ENCODE data around the gene VPS35L. TPM values are rescaled to one million over a fixed set of nuclear protein-coding genes. Genes with fewer than 3 reads are reported as not detected.

Gene VPS35L
- total RNA-seq, 1 experiment from 2014 or later: 11.7 TPM

DNA sequence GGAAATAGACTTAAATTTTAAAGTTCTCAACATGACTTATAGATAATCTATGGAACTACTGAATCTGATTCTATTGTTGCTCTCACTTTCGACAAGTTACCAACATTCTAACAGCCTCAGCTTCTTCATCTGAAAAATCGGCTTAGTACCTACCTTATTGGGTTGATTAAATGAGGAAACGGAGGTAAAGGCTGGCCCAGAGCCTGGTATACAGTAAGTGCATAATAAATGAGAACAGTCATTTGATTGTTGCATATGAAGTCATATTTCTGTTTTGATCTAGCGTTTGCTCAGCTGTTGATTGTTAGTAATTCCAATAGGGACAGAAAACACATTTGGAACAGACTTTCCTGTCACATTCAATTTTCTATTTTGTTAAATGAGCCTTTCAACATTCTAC lies 4.6 kb downstream of the VPS35L start:
- Histone ChIP-seq H3K9me3 (ENCODE audit: insufficient read depth, low read depth) (peaks cover 6% of the 10 kb centered on the region; the same call in 1 of the 2 replicates), H3K79me2 (ENCODE audit: low read depth) (no peaks in the 10 kb centered on the region), H3K9me2 (ENCODE audit: insufficient read depth) (no peaks in the 10 kb centered on the region), H3K27me3 (ENCODE audit: insufficient read depth, low read depth) (no peaks in the 10 kb centered on the region), H4K20me1 (ENCODE audit: insufficient read depth) (no peaks in the 10 kb centered on the region), H3K4me3 (no peak overlapping the region), H2AFZ (no peak overlapping the region), H3K36me3 (ENCODE audit: low read depth) (no peaks in the 10 kb centered on the region), H3K4me1 (replicated peaks; ENCODE audit: insufficient read depth) (no peaks in the 10 kb centered on the region; the same call in 1 of the 2 replicates), H3K27ac (no peak overlapping the region), H3K4me2 (no peak overlapping the region), H3F3A (ENCODE audit: insufficient read depth, low read depth) (peaks cover 7% of the 10 kb centered on the region; the same call in 1 of the 2 replicates)
- intact Hi-C loops (cut with micrococcal nuclease; ENCODE audit: unreplicated experiment): no loop called here
- CTCF ChIA-PET: interaction anchor here (0.6 to 0.7 kb wide), 2 partner anchors 24 to 310 kb away, joined by 3 read pairs; no protein-coding TSS in a partner anchor
- POLR2A ChIA-PET (ENCODE audit: unreplicated experiment): no interaction called here
- TF ChIP-seq, protein P1, sequence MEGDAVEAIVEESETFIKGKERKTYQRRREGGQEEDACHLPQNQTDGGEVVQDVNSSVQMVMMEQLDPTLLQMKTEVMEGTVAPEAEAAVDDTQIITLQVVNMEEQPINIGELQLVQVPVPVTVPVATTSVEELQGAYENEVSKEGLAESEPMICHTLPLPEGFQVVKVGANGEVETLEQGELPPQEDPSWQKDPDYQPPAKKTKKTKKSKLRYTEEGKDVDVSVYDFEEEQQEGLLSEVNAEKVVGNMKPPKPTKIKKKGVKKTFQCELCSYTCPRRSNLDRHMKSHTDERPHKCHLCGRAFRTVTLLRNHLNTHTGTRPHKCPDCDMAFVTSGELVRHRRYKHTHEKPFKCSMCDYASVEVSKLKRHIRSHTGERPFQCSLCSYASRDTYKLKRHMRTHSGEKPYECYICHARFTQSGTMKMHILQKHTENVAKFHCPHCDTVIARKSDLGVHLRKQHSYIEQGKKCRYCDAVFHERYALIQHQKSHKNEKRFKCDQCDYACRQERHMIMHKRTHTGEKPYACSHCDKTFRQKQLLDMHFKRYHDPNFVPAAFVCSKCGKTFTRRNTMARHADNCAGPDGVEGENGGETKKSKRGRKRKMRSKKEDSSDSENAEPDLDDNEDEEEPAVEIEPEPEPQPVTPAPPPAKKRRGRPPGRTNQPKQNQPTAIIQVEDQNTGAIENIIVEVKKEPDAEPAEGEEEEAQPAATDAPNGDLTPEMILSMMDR (conservative IDR thresholded peaks at IDR 0.05): no peak
- TF ChIP-seq EZH2 (IDR thresholded peaks at IDR 0.05; ENCODE audit: low read depth): no peak
- DNase-seq: no peak
- no TSS peak for BruUV-seq (replicated peaks)

DNA sequence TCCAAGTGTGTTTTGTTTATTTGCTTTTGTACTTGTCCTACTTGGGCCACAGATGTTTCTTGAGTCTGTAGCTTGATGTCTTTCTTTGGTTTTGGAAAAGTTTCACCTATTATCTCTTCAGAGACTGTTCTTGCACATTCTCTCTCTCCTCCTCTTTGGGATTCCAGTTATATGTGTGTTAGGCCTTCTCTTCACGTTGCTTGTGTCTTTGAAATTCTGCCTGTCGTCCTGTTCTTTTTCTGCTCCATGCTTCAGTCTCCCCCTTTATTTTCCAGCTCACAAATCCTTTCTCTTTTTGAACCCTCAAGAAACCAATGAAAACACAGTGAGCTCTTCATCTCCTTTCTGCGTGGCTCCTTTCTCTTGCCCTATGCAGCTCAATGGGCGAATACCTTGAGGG lies 7.9 kb downstream of the VPS35L start:
- Histone ChIP-seq H2AFZ (no peak overlapping the region), H3K79me2 (ENCODE audit: low read depth) (no peaks in the 10 kb centered on the region), H3K27me3 (ENCODE audit: insufficient read depth, low read depth) (no peaks in the 10 kb centered on the region), H3K4me1 (replicated peaks; ENCODE audit: insufficient read depth) (no peaks in the 10 kb centered on the region), H3K36me3 (ENCODE audit: low read depth) (no peaks in the 10 kb centered on the region), H3K27ac (no peak overlapping the region), H4K20me1 (ENCODE audit: insufficient read depth) (no peaks in the 10 kb centered on the region), H3K9me2 (ENCODE audit: insufficient read depth) (no peaks in the 10 kb centered on the region), H3K9me3 (ENCODE audit: insufficient read depth, low read depth) (peaks cover 6% of the 10 kb centered on the region; the same call in 1 of the 2 replicates), H3K4me3 (no peak overlapping the region), H3K4me2 (no peak overlapping the region), H3F3A (ENCODE audit: insufficient read depth, low read depth) (no peaks in the 10 kb centered on the region)
- ChIA-PET POLR2A (ENCODE audit: unreplicated experiment) (no interaction called here), CTCF (interaction anchor here (0.6 kb wide), 1 partner anchor 342 kb away, joined by 4 read pairs; no protein-coding TSS in a partner anchor)
- no TSS peak for BruUV-seq (replicated peaks)
- intact Hi-C loops (cut with micrococcal nuclease; ENCODE audit: unreplicated experiment): no loop called here
- TF ChIP-seq, protein P1 (conservative IDR thresholded peaks at IDR 0.05): no peak
- TF ChIP-seq EZH2 (IDR thresholded peaks at IDR 0.05; ENCODE audit: low read depth): no peak
- no peak for DNase-seq

- no peaks in the 10 kb centered on the region for H3K36me3 ChIP-seq (ENCODE audit: low read depth)
- BruUV-seq (replicated peaks): no TSS peak
- ChIA-PET POLR2A (ENCODE audit: unreplicated experiment) (no interaction called here), CTCF (no interaction called here)
- TF ChIP-seq EZH2 (IDR thresholded peaks at IDR 0.05; ENCODE audit: low read depth): no peak
- TF ChIP-seq, protein P1 (conservative IDR thresholded peaks at IDR 0.05): no peak
- intact Hi-C loops (cut with micrococcal nuclease; ENCODE audit: unreplicated experiment): no loop called here
- no peaks in the 10 kb centered on the region for H3F3A ChIP-seq (ENCODE audit: insufficient read depth, low read depth)
- no peak overlapping the region for H2AFZ ChIP-seq
- H3K27ac ChIP-seq: no peak overlapping the region
- H3K4me1 ChIP-seq (replicated peaks; ENCODE audit: insufficient read depth): no peaks in the 10 kb centered on the region
- H3K9me3 ChIP-seq (ENCODE audit: insufficient read depth, low read depth): peaks cover 6% of the 10 kb centered on the region; the same call in 1 of the 2 replicates
- H3K9me2 ChIP-seq (ENCODE audit: insufficient read depth): no peaks in the 10 kb centered on the region
- H3K4me3 ChIP-seq: no peak overlapping the region
- H3K4me2 ChIP-seq: no peak overlapping the region
- H3K79me2 ChIP-seq (ENCODE audit: low read depth): no peaks in the 10 kb centered on the region
- H4K20me1 ChIP-seq (ENCODE audit: insufficient read depth): no peaks in the 10 kb centered on the region
- H3K27me3 ChIP-seq (ENCODE audit: insufficient read depth, low read depth): no peaks in the 10 kb centered on the region
- DNase-seq: no peak
Observed at GRCh38 chr16:19566362-19566761, 10.9 kb downstream of the VPS35L start.
